HG02623 (cell line): Measurements from ENCODE around the gene PYROXD2.

ENCODE experiments used
- ATAC-seq: cut with Tn5 transposase; IDR thresholded peaks from one replicate; pipeline ENCODE4 v1.9.1; 2021; ENCODE audit warnings: moderate library complexity; ENCODE audit not compliant: unreplicated experiment

PYROXD2 gene

GRCh38 chr10:98340261-98340939, 74.6 kb downstream of the PYROXD2 start:
- peak; percentile 46 for ATAC-seq

GRCh38 chr10:98339799-98340198, 75.2 kb downstream of the PYROXD2 start:
- peak; percentile 76 for ATAC-seq

GRCh38 chr10:98338896-98339295, 76.1 kb downstream of the PYROXD2 start:
- ATAC-seq: no peak

- ATAC-seq: no peak
Observed at GRCh38 chr10:98338318-98338717, 76.7 kb downstream of the PYROXD2 start.

GRCh38 chr10:98337484-98337883, 77.5 kb downstream of the PYROXD2 start:
- no peak for ATAC-seq
